Pancreas (tissue), 10 donors: ENCODE results near the gene WWOX. TPM values are rescaled to one million over a fixed set of nuclear protein-coding genes. Genes with fewer than 3 reads are reported as not detected.

Experiments used
- ATAC-seq, 4 donors: fragments of 200-7000 bp; cut with Tn5 transposase; one replicate each; pipeline versions ENCODE4 v1.8.0 to v1.9.1; 2020; ENCODE audit warnings: mild to moderate bottlenecking in 4 of 4, moderate library complexity in 4 of 4
- DNase-seq, 6 donors: peaks; one replicate each; pipeline ENCODE4 v3.0.0-alpha.2; 2020
- FAIRE-seq: peaks from 2 replicates; lab custom pipeline; 2012; peaks lifted over from hg19 to GRCh38; lab: Jason Lieb, UNC
- H3K27ac ChIP-seq, 4 donors: fragments of 200-600 bp; sonication (generic); 1 replicate in 3 of 4; 2 replicates in 1 of 4; pipeline versions ENCODE4 v1.5.0 to v1.8.0; 2020
- H3K27me3 ChIP-seq, 4 donors: fragments of 200-600 bp; one replicate each; pipeline ENCODE4 v1.8.0; 2021
- H3K36me3 ChIP-seq, 3 donors: fragments of 200-600 bp; sonication (generic) in 1 of 3; one replicate each; pipeline versions ENCODE4 v1.5.0 to v1.8.0; 2020 to 2021
- H3K4me1 ChIP-seq, 3 donors: fragments of 200-600 bp; one replicate each; pipeline ENCODE4 v1.8.0; 2021
- H3K4me3 ChIP-seq, 4 donors: fragments of 200-600 bp; sonication (generic) in 2 of 4; one replicate each; pipeline versions ENCODE4 v1.5.0 to v1.8.0; 2020 to 2021
- H3K9me3 ChIP-seq, 4 donors: fragments of 200-600 bp; one replicate each; pipeline ENCODE4 v1.8.0; 2021
- WGBS, 2 donors: extraction: QIAGEN DNeasy Blood & Tissue Kit; methylation state at CpG; one replicate each; pipeline ENCODE4 v1.1.7; 2013; 5-methylcytosine and 5-hydroxymethylcytosine counted together
- intact Hi-C, 3 donors: fragments of 100-400 bp; cut with DNase I; formaldehyde crosslinking; loops; one replicate each; pipeline versions ENCODE4 v1.11.1 to v1.14.2; 2022
- polyA plus RNA-seq, 2 donors: library from polyadenylated mRNA; stranded (reverse); fragments of 200-250 nt; gene quantifications; one replicate each; pipeline ENCODE4 v1.2.3, GENCODE V29; 2013
- total RNA-seq, 6 donors: library from RNA; stranded (reverse); fragmentation: NEBNext Ultra II Directional in 4 of 6; extraction: Animal tissue kit (Norgen Biotek cat#: 25700) in 4 of 6; gene quantifications; one replicate each; pipeline versions ENCODE4 v1.2.1 to v1.2.4, GENCODE V29; 2021 to 2023
- TF ChIP-seq, protein P1 (sequence below), 4 donors: fragments of 200-600 bp; sonication (generic) in 3 of 4; IDR thresholded peaks; one replicate each; pipeline versions ENCODE4 v1.5.0 to v1.8.0; 2021; ENCODE audit warnings: antibody characterized with exemption in 4 of 4
- donor health status: healthy with polysubstance abuse.
- donor health status: DM: no; HTN: no; CAD: no; lungs with moderate emphysema.
- donor health status: DM: no; HTN: no; CAD: no.
- donor health status: control.
- donor health status: control.
- donor health status: Bipolar disorder and iron deficiency.
- donor health status: DM: yes; HTN: yes; CAD: no.
- donor health status: DM: no; HTN: no; CAD: no.
- donor health status: DM: no; HTN: no; CAD: no.
- donor health status: DM: yes; HTN: yes; CAD: no.

The WWOX gene
- total and polyA plus RNA-seq, 8 donors: 6.8 to 14.4 (median 10.8) TPM

DNA sequence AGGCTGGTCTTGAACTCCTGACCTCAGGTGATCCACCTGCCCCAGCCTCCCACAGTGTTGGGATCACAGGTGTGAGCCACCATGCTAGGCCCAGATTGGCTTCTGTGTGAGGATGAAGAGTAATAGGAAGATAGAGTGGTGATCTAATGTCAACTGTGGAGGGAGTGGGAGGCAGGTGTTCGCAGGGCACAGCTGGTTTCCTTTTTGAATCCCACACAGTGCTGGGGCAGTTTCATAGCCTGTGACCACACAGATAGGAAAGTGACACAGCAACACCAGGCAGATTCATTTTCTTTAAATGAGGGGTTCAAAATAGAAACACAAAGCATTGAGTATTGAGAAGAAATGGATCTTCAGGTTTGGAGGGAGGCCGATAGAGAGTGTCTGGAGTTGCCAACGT, 540.3 kb downstream of the WWOX start:
- Histone ChIP-seq H3K36me3 (no peaks in the 10 kb centered on the region), H3K27me3 (no peaks in the 10 kb centered on the region), H3K27ac (no peak overlapping the region), H3K4me3 (no peak overlapping the region), H3K9me3 (no peaks in the 10 kb centered on the region), H3K4me1 (no peaks in the 10 kb centered on the region)
- intact Hi-C loops: no loop called here
- ATAC-seq (no peak), DNase-seq (no peak), FAIRE-seq (no peak)
- TF ChIP-seq, protein P1, sequence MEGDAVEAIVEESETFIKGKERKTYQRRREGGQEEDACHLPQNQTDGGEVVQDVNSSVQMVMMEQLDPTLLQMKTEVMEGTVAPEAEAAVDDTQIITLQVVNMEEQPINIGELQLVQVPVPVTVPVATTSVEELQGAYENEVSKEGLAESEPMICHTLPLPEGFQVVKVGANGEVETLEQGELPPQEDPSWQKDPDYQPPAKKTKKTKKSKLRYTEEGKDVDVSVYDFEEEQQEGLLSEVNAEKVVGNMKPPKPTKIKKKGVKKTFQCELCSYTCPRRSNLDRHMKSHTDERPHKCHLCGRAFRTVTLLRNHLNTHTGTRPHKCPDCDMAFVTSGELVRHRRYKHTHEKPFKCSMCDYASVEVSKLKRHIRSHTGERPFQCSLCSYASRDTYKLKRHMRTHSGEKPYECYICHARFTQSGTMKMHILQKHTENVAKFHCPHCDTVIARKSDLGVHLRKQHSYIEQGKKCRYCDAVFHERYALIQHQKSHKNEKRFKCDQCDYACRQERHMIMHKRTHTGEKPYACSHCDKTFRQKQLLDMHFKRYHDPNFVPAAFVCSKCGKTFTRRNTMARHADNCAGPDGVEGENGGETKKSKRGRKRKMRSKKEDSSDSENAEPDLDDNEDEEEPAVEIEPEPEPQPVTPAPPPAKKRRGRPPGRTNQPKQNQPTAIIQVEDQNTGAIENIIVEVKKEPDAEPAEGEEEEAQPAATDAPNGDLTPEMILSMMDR (IDR thresholded peaks at IDR 0.05): no peak
- WGBS, 2 donors: 79 to 95% methylated on average over 3 of the region's 3 CpGs

DNA sequence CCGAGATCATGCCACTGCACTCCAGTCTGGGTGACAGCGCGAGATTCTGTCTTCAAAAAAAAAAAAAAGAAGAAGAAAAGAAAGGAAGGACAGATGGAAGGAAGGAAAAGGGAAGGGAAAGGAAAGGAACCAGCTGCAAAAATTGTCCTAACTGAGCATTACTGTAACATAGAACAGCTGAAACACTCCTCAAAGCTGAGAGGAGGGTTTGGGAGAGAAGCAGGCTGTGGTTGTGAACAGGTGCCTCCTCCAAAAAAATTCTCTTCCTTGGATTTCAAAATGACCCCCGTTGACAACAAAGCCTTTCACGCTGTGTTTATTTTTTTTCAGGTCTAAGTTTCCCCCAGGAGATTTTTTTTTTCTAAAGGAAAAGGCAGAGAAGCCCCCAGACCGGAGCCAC, 541.4 kb downstream of the WWOX start:
- H3K36me3 ChIP-seq: no peaks in the 10 kb centered on the region
- intact Hi-C loops: no loop called here
- WGBS, 2 donors: 90 to 95% methylated on average over 6 of the region's 6 CpGs
- H3K27me3 ChIP-seq: no peaks in the 10 kb centered on the region
- FAIRE-seq (no peak), DNase-seq (no peak), ATAC-seq (no peak)
- no peak overlapping the region for H3K27ac ChIP-seq
- no peaks in the 10 kb centered on the region for H3K4me1 ChIP-seq
- TF ChIP-seq, protein P1 (IDR thresholded peaks at IDR 0.05): no peak
- no peak overlapping the region for H3K4me3 ChIP-seq
- H3K9me3 ChIP-seq: no peaks in the 10 kb centered on the region

DNA sequence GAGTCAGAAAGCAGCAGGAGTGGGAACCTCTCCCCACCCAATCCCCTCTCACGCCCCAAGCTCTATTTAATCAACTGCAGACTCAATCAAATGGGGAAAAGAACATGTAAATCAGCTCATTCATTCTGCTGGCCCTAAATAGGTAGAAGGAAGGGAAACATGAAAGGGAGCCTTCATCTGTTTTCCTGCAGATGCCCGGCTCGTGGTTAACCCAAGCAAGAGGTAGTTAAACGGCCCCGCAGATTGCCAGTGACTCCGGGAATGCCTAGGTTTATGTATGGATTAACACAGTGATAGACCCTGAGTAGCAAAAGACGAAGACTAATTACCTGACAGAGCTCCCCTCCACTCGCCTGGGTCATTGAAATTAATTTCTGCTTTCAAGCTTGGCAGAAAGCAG, 542.0 kb downstream of the WWOX start:
- Histone ChIP-seq H3K36me3 (no peaks in the 10 kb centered on the region), H3K27ac (no peak overlapping the region), H3K4me1 (no peaks in the 10 kb centered on the region), H3K4me3 (no peak overlapping the region), H3K27me3 (no peaks in the 10 kb centered on the region), H3K9me3 (no peaks in the 10 kb centered on the region)
- ATAC-seq (no peak), DNase-seq (no peak), FAIRE-seq (no peak)
- TF ChIP-seq, protein P1 (IDR thresholded peaks at IDR 0.05): no peak
- 77 to 79% methylated on average over 8 of the region's 8 CpGs for WGBS, 2 donors
- intact Hi-C loops: no loop called here

DNA sequence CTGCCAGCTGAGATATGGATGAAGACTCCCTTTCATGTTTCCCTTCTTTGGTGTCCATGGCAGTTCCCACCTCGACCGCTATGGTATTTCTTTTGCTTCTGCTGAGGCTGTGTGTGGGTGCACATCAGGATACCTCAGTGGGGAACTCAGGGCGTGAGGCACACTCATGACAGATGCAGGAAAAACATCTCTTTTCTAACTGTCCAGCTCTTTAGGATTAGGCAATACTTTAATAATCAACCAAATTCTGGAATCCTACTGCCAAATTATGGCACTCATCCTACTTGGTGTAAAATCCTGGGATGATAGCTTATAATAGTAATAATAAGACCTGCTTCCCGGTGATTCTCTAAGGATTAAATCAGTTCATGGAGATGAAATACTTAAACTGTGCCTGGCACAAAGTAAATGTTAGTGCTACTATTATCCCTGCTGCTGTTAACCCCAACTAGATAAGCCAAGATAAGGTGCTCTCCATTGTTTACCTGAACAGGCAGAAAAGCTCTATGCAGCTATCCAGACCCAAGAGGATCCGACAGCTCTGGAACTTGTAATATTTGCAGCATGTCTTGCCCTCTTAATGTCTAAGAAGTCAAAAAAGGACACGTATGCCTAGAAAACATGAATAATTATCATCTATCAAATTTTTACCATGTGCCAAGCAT, 543.3 kb downstream of the WWOX start:
- Histone ChIP-seq H3K27ac (no peak overlapping the region), H3K9me3 (no peaks in the 10 kb centered on the region), H3K36me3 (no peaks in the 10 kb centered on the region), H3K4me1 (no peaks in the 10 kb centered on the region), H3K27me3 (no peaks in the 10 kb centered on the region), H3K4me3 (no peak overlapping the region)
- no peak for DNase-seq
- WGBS, 2 donors: 70 to 72% methylated on average over 6 of the region's 6 CpGs
- intact Hi-C loops: no loop called here
- ATAC-seq: no peak
- FAIRE-seq: no peak
- TF ChIP-seq, protein P1 (IDR thresholded peaks at IDR 0.05): no peak

DNA sequence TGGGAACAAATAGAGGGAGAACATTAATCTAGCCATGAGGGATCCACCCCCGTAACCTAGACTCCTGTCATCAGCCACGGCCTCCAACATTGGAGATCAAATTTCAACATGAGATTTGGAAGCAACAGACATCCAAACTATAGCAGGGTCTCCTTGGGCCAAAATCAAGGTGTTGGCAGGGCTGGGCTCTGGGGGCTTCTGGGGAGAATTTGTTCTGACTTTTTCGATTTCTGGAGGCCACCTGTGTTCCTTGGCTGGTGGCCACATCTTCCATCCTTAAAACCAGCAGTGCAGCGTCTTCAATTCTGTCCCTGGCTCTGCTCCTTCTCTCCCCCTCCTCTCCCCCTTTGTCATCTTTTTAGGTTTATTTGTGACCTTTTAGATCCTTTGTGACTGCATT, 546.2 kb downstream of the WWOX start:
- Histone ChIP-seq H3K36me3 (no peaks in the 10 kb centered on the region), H3K9me3 (no peaks in the 10 kb centered on the region), H3K27me3 (no peaks in the 10 kb centered on the region), H3K4me1 (peaks cover 0 to 4% (median 0%) of the 10 kb centered on the region in 3 donors), H3K27ac (no peak overlapping the region), H3K4me3 (no peak overlapping the region)
- DNase-seq: no peak
- ATAC-seq: no peak
- no peak for FAIRE-seq
- WGBS, 2 donors: 89 to 97% methylated on average over 4 of the region's 4 CpGs
- TF ChIP-seq, protein P1 (IDR thresholded peaks at IDR 0.05): no peak
- intact Hi-C loops: no loop called here
